ENCODE measurements around the gene IL17RC.
"Not testable (repeated sequence)": the region's sequence is repeated elsewhere in the genome, so short reads cannot be mapped to it uniquely, and the experiment has no call there.

DNA sequence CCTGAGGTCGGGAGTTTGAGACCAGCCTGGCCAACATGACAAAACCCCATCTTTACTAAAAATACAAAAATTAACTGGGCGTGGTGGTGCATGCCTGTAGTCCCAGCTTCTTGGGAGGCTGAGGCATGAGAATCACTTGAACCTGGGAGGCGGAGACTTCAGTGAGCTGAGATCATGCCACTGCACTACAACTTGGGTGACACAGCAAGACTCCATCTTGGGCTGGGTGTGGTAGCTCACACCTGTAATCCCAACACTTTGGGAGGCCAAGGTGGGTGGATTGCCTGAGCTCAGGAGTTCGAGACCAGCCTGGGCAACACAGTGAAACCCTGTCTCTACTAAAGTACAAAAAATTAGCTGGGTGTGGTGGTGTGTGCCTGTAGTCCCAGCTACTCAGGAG is 40.6 kb upstream of the IL17RC start:
- TF ChIP-seq POLR2AphosphoS5, POLR2A (IDR thresholded peaks at IDR 0.05): not testable (repeated sequence)
- TF ChIP-seq, protein P1, sequence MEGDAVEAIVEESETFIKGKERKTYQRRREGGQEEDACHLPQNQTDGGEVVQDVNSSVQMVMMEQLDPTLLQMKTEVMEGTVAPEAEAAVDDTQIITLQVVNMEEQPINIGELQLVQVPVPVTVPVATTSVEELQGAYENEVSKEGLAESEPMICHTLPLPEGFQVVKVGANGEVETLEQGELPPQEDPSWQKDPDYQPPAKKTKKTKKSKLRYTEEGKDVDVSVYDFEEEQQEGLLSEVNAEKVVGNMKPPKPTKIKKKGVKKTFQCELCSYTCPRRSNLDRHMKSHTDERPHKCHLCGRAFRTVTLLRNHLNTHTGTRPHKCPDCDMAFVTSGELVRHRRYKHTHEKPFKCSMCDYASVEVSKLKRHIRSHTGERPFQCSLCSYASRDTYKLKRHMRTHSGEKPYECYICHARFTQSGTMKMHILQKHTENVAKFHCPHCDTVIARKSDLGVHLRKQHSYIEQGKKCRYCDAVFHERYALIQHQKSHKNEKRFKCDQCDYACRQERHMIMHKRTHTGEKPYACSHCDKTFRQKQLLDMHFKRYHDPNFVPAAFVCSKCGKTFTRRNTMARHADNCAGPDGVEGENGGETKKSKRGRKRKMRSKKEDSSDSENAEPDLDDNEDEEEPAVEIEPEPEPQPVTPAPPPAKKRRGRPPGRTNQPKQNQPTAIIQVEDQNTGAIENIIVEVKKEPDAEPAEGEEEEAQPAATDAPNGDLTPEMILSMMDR (IDR thresholded peaks at IDR 0.05) = not testable (repeated sequence)

All from sigmoid colon (tissue), 4 donors.